Body of pancreas (tissue), 4 donors: Measurements from ENCODE around the gene MNT.

ENCODE experiments used
- POLR2A ChIP-seq, 3 donors: fragments of 450-650 bp; IDR thresholded peaks; one replicate each; pipeline ENCODE4 v1.6.1; 2016; ENCODE audit warnings: antibody characterized with exemption in 3 of 3, mild to moderate bottlenecking in 2 of 3
- TF ChIP-seq, protein P1 (sequence below), 7 experiments: fragments of 450-650 bp in 4 of 7; fragments of 200-600 bp in 3 of 7; sonication (generic) in 3 of 7; IDR thresholded peaks; one replicate each; pipeline ENCODE4 v1.5.1; 2016 to 2019; ENCODE audit warnings: antibody characterized with exemption in 7 of 7

GRCh38 chr17:2362881-2363280, 38.0 kb downstream of the MNT start:
- TF ChIP-seq, protein P1, sequence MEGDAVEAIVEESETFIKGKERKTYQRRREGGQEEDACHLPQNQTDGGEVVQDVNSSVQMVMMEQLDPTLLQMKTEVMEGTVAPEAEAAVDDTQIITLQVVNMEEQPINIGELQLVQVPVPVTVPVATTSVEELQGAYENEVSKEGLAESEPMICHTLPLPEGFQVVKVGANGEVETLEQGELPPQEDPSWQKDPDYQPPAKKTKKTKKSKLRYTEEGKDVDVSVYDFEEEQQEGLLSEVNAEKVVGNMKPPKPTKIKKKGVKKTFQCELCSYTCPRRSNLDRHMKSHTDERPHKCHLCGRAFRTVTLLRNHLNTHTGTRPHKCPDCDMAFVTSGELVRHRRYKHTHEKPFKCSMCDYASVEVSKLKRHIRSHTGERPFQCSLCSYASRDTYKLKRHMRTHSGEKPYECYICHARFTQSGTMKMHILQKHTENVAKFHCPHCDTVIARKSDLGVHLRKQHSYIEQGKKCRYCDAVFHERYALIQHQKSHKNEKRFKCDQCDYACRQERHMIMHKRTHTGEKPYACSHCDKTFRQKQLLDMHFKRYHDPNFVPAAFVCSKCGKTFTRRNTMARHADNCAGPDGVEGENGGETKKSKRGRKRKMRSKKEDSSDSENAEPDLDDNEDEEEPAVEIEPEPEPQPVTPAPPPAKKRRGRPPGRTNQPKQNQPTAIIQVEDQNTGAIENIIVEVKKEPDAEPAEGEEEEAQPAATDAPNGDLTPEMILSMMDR (IDR thresholded peaks at IDR 0.05) = no peak
- no peak for TF ChIP-seq POLR2A (IDR thresholded peaks at IDR 0.05)
